ENCODE results near the gene ZC3H18.

GRCh38 chr16:88623858-88624257, 53.7 kb downstream of the ZC3H18 start:
- TF ChIP-seq CTCF (IDR thresholded peaks at IDR 0.05; ENCODE audit: low read length) (no peak), EZH2 (optimal IDR thresholded peaks at IDR 0.05; ENCODE audit: low read depth, low read length) (no peak), EZH2phosphoT487 (IDR thresholded peaks at IDR 0.05; ENCODE audit: low read length) (no peak)

Measured in MM.1S (cell line).